ENCODE measurements around the gene DUOXA1.

GRCh38 chr15:45089712-45090373, 39.8 kb downstream of the DUOXA1 start:
- TF ChIP-seq CTCF (IDR thresholded peaks at IDR 0.05) (no peak), EZH2 (IDR thresholded peaks at IDR 0.05) (no peak), EZH2phosphoT487 (IDR thresholded peaks at IDR 0.05) (no peak)
